NCI-H187 (cell line): ENCODE results near the gene HTR6.
A peak's percentile ranks its signal among the peaks of the same experiment; 100 is the strongest.

Source experiments
- DNase-seq, 2 experiments: peaks; one replicate each; lab custom pipeline; 2025; lab: John Stamatoyannopoulos, UW

Gene HTR6

GRCh38 chr1:19688041-19688842 lies 23.6 kb downstream of the HTR6 start:
- DNase-seq, result no peak

- no peak for DNase-seq
These were observed 24.5 kb downstream of the HTR6 start for GRCh38 chr1:19689085-19689757.

GRCh38 chr1:19689856-19690255 lies 25.2 kb downstream of the HTR6 start:
- no peak for DNase-seq

GRCh38 chr1:19690342-19690741 lies 25.7 kb downstream of the HTR6 start:
- DNase-seq, result no peak

GRCh38 chr1:19694298-19694697 lies 29.6 kb downstream of the HTR6 start:
- no peak for DNase-seq

GRCh38 chr1:19695772-19696171 lies 31.1 kb downstream of the HTR6 start:
- DNase-seq, result no peak

GRCh38 chr1:19696820-19697219 lies 32.1 kb downstream of the HTR6 start:
- DNase-seq, result no peak

GRCh38 chr1:19698181-19698580 lies 33.5 kb downstream of the HTR6 start:
- DNase-seq, result no peak

- DNase-seq, result no peak
These were observed 35.6 kb downstream of the HTR6 start for GRCh38 chr1:19700079-19700777.

- no peak for DNase-seq
These were observed 38.6 kb downstream of the HTR6 start for GRCh38 chr1:19703280-19703679.

- DNase-seq, result peak; percentile 14 to 21
These were observed 39.8 kb downstream of the HTR6 start for GRCh38 chr1:19704247-19705113.

- no peak for DNase-seq
These were observed 40.8 kb downstream of the HTR6 start for GRCh38 chr1:19705464-19705863.

GRCh38 chr1:19706136-19706535 lies 41.5 kb downstream of the HTR6 start:
- no peak for DNase-seq

- no peak for DNase-seq
These were observed 44.0 kb downstream of the HTR6 start for GRCh38 chr1:19708567-19709110.

GRCh38 chr1:19709260-19709793 lies 44.7 kb downstream of the HTR6 start:
- DNase-seq, result no peak

GRCh38 chr1:19710825-19711611 lies 46.3 kb downstream of the HTR6 start:
- no peak for DNase-seq

- DNase-seq, result no peak
These were observed 48.3 kb downstream of the HTR6 start for GRCh38 chr1:19712928-19713327.

GRCh38 chr1:19715334-19716203 lies 50.9 kb downstream of the HTR6 start:
- peak; percentile 96 to 97 for DNase-seq

GRCh38 chr1:19717467-19717866 lies 52.8 kb downstream of the HTR6 start:
- DNase-seq, result no peak

GRCh38 chr1:19720174-19720573 lies 55.5 kb downstream of the HTR6 start:
- DNase-seq, result no peak
